ENCODE measurements around the gene ACSF3. TPM values are rescaled to one million over a fixed set of nuclear protein-coding genes. Genes with fewer than 3 reads are reported as not detected.

ACSF3 gene
- total RNA-seq, 1 donor from 2014 or later = 25.5 TPM

GRCh38 chr16:89171216-89172170 is 77.8 kb downstream of the ACSF3 start, which contains the start of gene CDH15:
CDH15 (plus strand) TSS chr16:89171748; CDS start chr16:89171832, 84 bp downstream.
- DNase-seq (ENCODE audit: low spot score) (peak; percentile 86), ATAC-seq (peak; percentile 82)

- ATAC-seq (no peak), DNase-seq (ENCODE audit: low spot score) (no peak)
Measured at GRCh38 chr16:89172171-89172527, 78.5 kb downstream of the ACSF3 start.

GRCh38 chr16:89172528-89173173 is 79.0 kb downstream of the ACSF3 start:
- no peak for DNase-seq (ENCODE audit: low spot score)
- ATAC-seq = peak; percentile 57

- DNase-seq (ENCODE audit: low spot score) = no peak
- no peak for ATAC-seq
Measured at GRCh38 chr16:89173174-89173921, 79.7 kb downstream of the ACSF3 start.

- ATAC-seq = no peak
- no peak for DNase-seq (ENCODE audit: low spot score)
Measured at GRCh38 chr16:89174055-89174827, 80.6 kb downstream of the ACSF3 start.

GRCh38 chr16:89174877-89175276 is 81.2 kb downstream of the ACSF3 start:
- peak; percentile 33 for ATAC-seq

GRCh38 chr16:89175280-89176146 is 81.9 kb downstream of the ACSF3 start:
- DNase-seq (ENCODE audit: low spot score) = no peak

More at GRCh38 chr16:89174877-89175276, 81.2 kb downstream of the ACSF3 start:
- DNase-seq (ENCODE audit: low spot score) = no peak

GRCh38 chr16:89176147-89176690 is 82.6 kb downstream of the ACSF3 start:
- DNase-seq (ENCODE audit: low spot score) (no peak), ATAC-seq (no peak)

More at GRCh38 chr16:89175280-89176146, 81.9 kb downstream of the ACSF3 start:
- no peak for ATAC-seq

GRCh38 chr16:89176717-89177116 is 83.1 kb downstream of the ACSF3 start:
- DNase-seq (ENCODE audit: low spot score) (no peak), ATAC-seq (no peak)

GRCh38 chr16:89177501-89177900 is 83.8 kb downstream of the ACSF3 start:
- no peak for DNase-seq (ENCODE audit: low spot score)
- no peak for ATAC-seq

GRCh38 chr16:89178453-89179147 is 84.9 kb downstream of the ACSF3 start:
- no peak for DNase-seq (ENCODE audit: low spot score)
- no peak for ATAC-seq

GRCh38 chr16:89179148-89179484 is 85.5 kb downstream of the ACSF3 start:
- ATAC-seq = no peak

GRCh38 chr16:89179656-89180315 is 86.1 kb downstream of the ACSF3 start:
- ATAC-seq (no peak), DNase-seq (ENCODE audit: low spot score) (no peak)

More at GRCh38 chr16:89179148-89179484, 85.5 kb downstream of the ACSF3 start:
- DNase-seq (ENCODE audit: low spot score) = no peak

GRCh38 chr16:89183463-89183862 is 89.8 kb downstream of the ACSF3 start:
- DNase-seq (ENCODE audit: low spot score) = no peak
- no peak for ATAC-seq

- ATAC-seq (no peak), DNase-seq (ENCODE audit: low spot score) (no peak)
Measured at GRCh38 chr16:89183975-89184676, 90.5 kb downstream of the ACSF3 start.

- ATAC-seq (no peak), DNase-seq (ENCODE audit: low spot score) (no peak)
Measured at GRCh38 chr16:89184677-89184932, 91.0 kb downstream of the ACSF3 start.

GRCh38 chr16:89184933-89185794 is 91.5 kb downstream of the ACSF3 start:
- no peak for DNase-seq (ENCODE audit: low spot score)
- ATAC-seq = no peak
